K562 (cell line): ENCODE measurements around the gene ATIC. TPM values are rescaled to one million over a fixed set of nuclear protein-coding genes. Genes with fewer than 3 reads are reported as not detected.

Experiments used
- ATAC-seq: fragments of 200-7000 bp; cut with Tn5 transposase; 3 replicates; pipeline ENCODE4 v1.9.1; 2020; ENCODE audit warnings: moderate library complexity
- Bru-seq: library from RNA; stranded (reverse); fragments of 400-500 nt; gene quantifications from one replicate; lab custom pipeline; 2021; lab: Mats Ljungman, UMichigan
- BruChase-seq, 2 experiments: library from RNA; stranded (reverse); fragments of 400-500 nt; gene quantifications; one replicate each; lab custom pipeline; 2021; lab: Mats Ljungman, UMichigan
- BruUV-seq: library from RNA; stranded (reverse); fragments of 400-500 nt; replicated peaks from 2 replicates; lab custom pipeline; 2021; lab: Mats Ljungman, UMichigan
- CTCF ChIA-PET: fragments of 300-600 bp; formaldehyde crosslinking; extraction: SDS; loops from one replicate; lab custom pipeline; 2021; ENCODE audit warnings: low intra/inter-chr PET ratio; lab: Yijun Ruan, JAX
- POLR2A ChIA-PET: fragments of 300-600, 350-650 bp; sonication (Branson Sonifier 250); formaldehyde crosslinking; extraction: SDS; loops from one replicate; lab custom pipeline; 2021; ENCODE audit warnings: antibody characterized with exemption, inconsistent platforms; lab: Yijun Ruan, JAX
- DNase-seq, 4 experiments: peaks; one replicate each; pipeline versions ENCODE4 v3.0.0 to v3.0.0-alpha.2; 2011 to 2018; ENCODE audit warnings: low spot score in 3 of 4, mixed read lengths in 3 of 4; ENCODE audit errors: extremely low read depth in 1 of 4
- FAIRE-seq: peaks from 2 replicates; lab custom pipeline; 2011; peaks lifted over from hg19 to GRCh38; lab: Jason Lieb, UNC
- H2AFZ ChIP-seq: 2 replicates; pipeline ENCODE4 v1.6.0; 2011; ENCODE audit warnings: low read depth, low read length, control low read depth, inconsistent platforms
- H3K27ac ChIP-seq: fragments of 200-600 bp; 3 replicates; pipeline ENCODE4 v1.8.0; 2011; ENCODE audit warnings: low read depth, mild to moderate bottlenecking, control low read depth, inconsistent platforms, low read length, moderate library complexity, mixed read lengths; ENCODE audit errors: extremely low read depth
- H3K27me3 ChIP-seq, 2 experiments: fragments of 300-600 bp in 1 of 2; 2 replicates in 1 of 2; 3 replicates in 1 of 2; pipeline versions ENCODE4 v1.6.0 to v1.8.0; 2011; ENCODE audit warnings: inconsistent platforms in 2 of 2, low read length in 2 of 2, mild to moderate bottlenecking in 1 of 2, mixed read lengths in 1 of 2, moderate library complexity in 1 of 2; ENCODE audit not compliant: control insufficient read depth in 2 of 2, insufficient read depth in 2 of 2
- H3K36me3 ChIP-seq: fragments of 300-600 bp; 3 replicates; pipeline ENCODE4 v1.8.0; 2011; ENCODE audit warnings: mild to moderate bottlenecking, low read length, inconsistent platforms; ENCODE audit not compliant: control insufficient read depth, insufficient read depth
- H3K4me1 ChIP-seq, 2 experiments: fragments of 200-600 bp in 1 of 2; replicated peaks in 1 of 2; 2 replicates in 1 of 2; 3 replicates in 1 of 2; pipeline versions ENCODE4 v1.5.1 to v1.8.0; 2011; ENCODE audit warnings: inconsistent platforms in 2 of 2, low read length in 2 of 2, mild to moderate bottlenecking in 1 of 2, mixed read lengths in 1 of 2, moderate library complexity in 1 of 2; ENCODE audit not compliant: control insufficient read depth in 2 of 2, insufficient read depth in 2 of 2
- H3K4me2 ChIP-seq: 2 replicates; pipeline ENCODE4 v1.6.1; 2011; ENCODE audit warnings: low read length, control low read depth, inconsistent platforms, mixed read lengths; ENCODE audit not compliant: insufficient read depth
- H3K4me3 ChIP-seq: fragments of 200-600 bp; sonication (generic), shearing (Covaris generic); 2 replicates; pipeline ENCODE4 v1.5.1; 2016; ENCODE audit warnings: control low read depth, inconsistent platforms
- H3K79me2 ChIP-seq: fragments of 200-600 bp; 3 replicates; pipeline ENCODE4 v1.8.0; 2011; ENCODE audit warnings: low read length, inconsistent platforms; ENCODE audit not compliant: control insufficient read depth, insufficient read depth
- H3K9ac ChIP-seq, 2 experiments: 2 replicates each; pipeline versions ENCODE4 v1.6.0 to v1.6.1; 2011; ENCODE audit warnings: low read depth in 2 of 2, low read length in 2 of 2, control low read depth in 1 of 2, inconsistent platforms in 1 of 2, mild to moderate bottlenecking in 1 of 2, mixed read lengths in 1 of 2; ENCODE audit not compliant: insufficient read depth in 1 of 2
- H3K9me1 ChIP-seq: one replicate; pipeline ENCODE4 v1.6.0; 2011; ENCODE audit warnings: inconsistent platforms, mild to moderate bottlenecking, low read length, moderate library complexity; ENCODE audit not compliant: control insufficient read depth, insufficient read depth
- H3K9me3 ChIP-seq: replicated peaks from 2 replicates; pipeline ENCODE4 v1.5.1; 2011; ENCODE audit warnings: low read depth, low read length, inconsistent platforms; ENCODE audit not compliant: control insufficient read depth, insufficient read depth
- H4K20me1 ChIP-seq: replicated peaks from 2 replicates; pipeline ENCODE4 v1.6.1; 2011; ENCODE audit warnings: low read length, inconsistent platforms, mixed read lengths; ENCODE audit not compliant: control insufficient read depth, insufficient read depth
- ATF4 ChIP-seq: fragments of 450-650 bp; formaldehyde crosslinking; IDR thresholded peaks from 2 replicates; pipeline ENCODE4 v1.4.0; 2022; ENCODE audit warnings: mild to moderate bottlenecking, moderate library complexity
- CREB1 ChIP-seq, 2 experiments: sonication (generic) in 1 of 2; formaldehyde crosslinking in 1 of 2; IDR thresholded peaks; 2 replicates each; pipeline versions ENCODE4 v1.6.1 to v1.8.0; 2012 to 2022; ENCODE audit warnings: inconsistent platforms in 1 of 2, mild to moderate bottlenecking in 1 of 2, missing genetic modification reagents in 1 of 2, moderate library complexity in 1 of 2
- HSF4 ChIP-seq: fragments of 250-450 bp; sonication (Bioruptor Pico); IDR thresholded peaks from 2 replicates; pipeline ENCODE4 v2.1.2; 2022; ENCODE audit warnings: mild to moderate bottlenecking, moderate library complexity, borderline replicate concordance
- MYBL2 ChIP-seq, 2 experiments: fragments of 450-650 bp in 1 of 2; sonication (generic) in 1 of 2; formaldehyde crosslinking in 1 of 2; IDR thresholded peaks; 2 replicates each; pipeline versions ENCODE4 v1.6.1 to v1.8.1; 2017 to 2022; ENCODE audit warnings: borderline replicate concordance in 1 of 2, inconsistent platforms in 1 of 2, low read depth in 1 of 2, mild to moderate bottlenecking in 1 of 2, missing genetic modification reagents in 1 of 2, moderate library complexity in 1 of 2
- NCOA6 ChIP-seq: fragments of 450-650 bp; IDR thresholded peaks from 2 replicates; pipeline ENCODE4 v1.6.1; 2017; ENCODE audit warnings: mild to moderate bottlenecking
- RBFOX2 ChIP-seq: fragments of 200-400 bp; formaldehyde crosslinking; IDR thresholded peaks from 2 replicates; pipeline ENCODE4 v1.6.1; 2017; ENCODE audit warnings: low read depth, mild to moderate bottlenecking, low read length, moderate library complexity
- ZBTB1 ChIP-seq: sonication (generic); formaldehyde crosslinking; IDR thresholded peaks from 2 replicates; pipeline ENCODE4 v1.8.1; 2023; ENCODE audit warnings: missing genetic modification reagents, low read depth, mild to moderate bottlenecking, borderline replicate concordance
- WGBS: fragments of 100-300 bp; shearing (Covaris generic); methylation state at CpG from one replicate; pipeline ENCODE4 v1.1.6; 2016; ENCODE audit warnings: low coverage, mixed read lengths; ENCODE audit not compliant: insufficient coverage; ENCODE audit errors: missing lambda C conversion rate; 5-methylcytosine and 5-hydroxymethylcytosine counted together
- in situ Hi-C: fragments of 300-500 bp; cut with MboI; formaldehyde crosslinking; loops from 4 replicates; pipeline ENCODE4 v1.15.0; 2018; ENCODE audit warnings: inconsistent platforms, mixed read lengths
- intact Hi-C: fragments of 100-400 bp; cut with micrococcal nuclease; formaldehyde crosslinking; loops from 2 replicates; pipeline ENCODE4 v1.14.2; 2022
- long read RNA-seq, 3 experiments: library from polyadenylated mRNA in 2 of 3; library from RNA in 1 of 3; unstranded in 2 of 3; stranded (forward) in 1 of 3; transcript quantifications; one replicate each; pipeline ENCODE4 v2.0.0, GENCODE V29; 2019 to 2022
- polyA minus RNA-seq, 3 experiments: library from RNA; depleted of rRNA, polyadenylated mRNA; stranded (reverse); fragments of >200 nt; gene quantifications; 2 replicates each; pipeline ENCODE4 v1.2.3, GENCODE V29; 2011
- polyA plus RNA-seq, 8 experiments: library from polyadenylated mRNA; depleted of rRNA in 4 of 8; stranded (reverse) in 5 of 8; unstranded in 3 of 8; fragments of >200 nt; fragmentation: Nextera tagmentation in 2 of 8; fragmentation: Illumina TruSeq in 1 of 8; extraction: Ambion mirVana in 2 of 8; extraction: Trizol in 1 of 8; gene quantifications; 2 replicates each; pipeline versions ENCODE4 v1.2.1 to v1.2.3, GENCODE V29; 2011 to 2014; ENCODE audit warnings: inconsistent platforms in 1 of 8, missing spikeins in 1 of 8
- total RNA-seq, 7 experiments: library from RNA; depleted of rRNA in 6 of 7; stranded (reverse); fragments of >200 nt in 6 of 7; fragmentation: Illumina TruSeq in 2 of 7; extraction: Trizol in 2 of 7; gene quantifications; 2 replicates each; pipeline versions ENCODE4 v1.2.1 to v1.2.3, GENCODE V29; 2011 to 2021; ENCODE audit warnings: low replicate concordance in 1 of 7

ATIC gene
- 153 and 264 TPM in 2 replicates for total RNA-seq (2011; cell fraction: chromatin; rRNA removed; ENCODE audit: low replicate concordance)
- total RNA-seq (2011; cell fraction: nucleolus; rRNA removed): 74.7 and 102 TPM in 2 replicates
- total RNA-seq (2011; cell fraction: nucleoplasm; rRNA removed): 123 and 141 TPM in 2 replicates
- total RNA-seq (2014; rRNA removed) (61.6 and 71.6 TPM in 2 replicates), total RNA-seq (2014; rRNA removed; fragmentation: Illumina TruSeq; extraction: Trizol) (54.2 and 58.4 TPM in 2 replicates), total RNA-seq (2015; rRNA removed; fragmentation: Illumina TruSeq; extraction: Trizol) (45.6 and 53.5 TPM in 2 replicates), total RNA-seq (2021) (305 and 308 TPM in 2 replicates), polyA plus RNA-seq (2011; rRNA removed) (131 and 134 TPM in 2 replicates), polyA plus RNA-seq (2014; fragmentation: Illumina TruSeq; extraction: Trizol) (384 and 426 TPM in 2 replicates), polyA plus RNA-seq (2014; fragmentation: Nextera tagmentation; extraction: Ambion mirVana) (100 to 1,000 TPM; 304 to 480 TPM), polyA plus RNA-seq (2014; rRNA removed) (178 and 212 TPM in 2 replicates), polyA minus RNA-seq (2011; rRNA and poly(A)+ RNA removed) (285 and 362 TPM in 2 replicates), Bru-seq, nascent RNA (percentile 91 among the genes with signal in this experiment), BruChase-seq, experiment 1, labeled RNA remaining after a 2-hour chase (percentile 87 among the genes with signal in this experiment), BruChase-seq, experiment 2, labeled RNA remaining after a 6-hour chase (percentile 85 among the genes with signal in this experiment)
- polyA plus RNA-seq (2011; cell fraction: cytosol; rRNA removed): 79.2 and 99.4 TPM in 2 replicates
- 112 and 126 TPM in 2 replicates for polyA plus RNA-seq (2011; cell fraction: nucleus; rRNA removed)
- polyA plus RNA-seq (2012): 257 and 409 TPM in 2 replicates
- 147 and 208 TPM in 2 replicates for polyA minus RNA-seq (2011; cell fraction: cytosol; rRNA and poly(A)+ RNA removed)
- 47.4 and 65.0 TPM in 2 replicates for polyA minus RNA-seq (2011; cell fraction: nucleus; rRNA and poly(A)+ RNA removed)
- long read RNA-seq, experiment 1, transcript ATIC-201 (16 exons, 2,213 nt): major isoform, 413 of 803 reads
- long read RNA-seq, experiment 1, transcript ATIC-205 (15 exons, 2,275 nt): minor isoform, 47 of 803 reads
- long read RNA-seq, experiment 1, transcript ATIC-207 (16 exons, 2,187 nt): minor isoform, 13 of 803 reads
- long read RNA-seq, experiment 1, partial matches to known transcripts: 298 of 803 reads
- long read RNA-seq, experiment 1, other reads (novel, unspliced or antisense): 29 of 803 reads
- long read RNA-seq, experiment 2, transcript ATIC-205 (15 exons, 2,275 nt): minor isoform, 7 of 237 reads
- long read RNA-seq, experiment 2, transcript ATIC-201 (16 exons, 2,213 nt): major isoform, 141 of 237 reads
- long read RNA-seq, experiment 2, partial matches to known transcripts: 39 of 237 reads
- long read RNA-seq, experiment 2, other reads (novel, unspliced or antisense): 41 of 237 reads
- long read RNA-seq, experiment 3, transcript ATIC-205 (15 exons, 2,275 nt): minor isoform, 10 of 325 reads
- long read RNA-seq, experiment 3, transcript ATIC-201 (16 exons, 2,213 nt): major isoform, 253 of 325 reads
- long read RNA-seq, experiment 3, partial matches to known transcripts: 42 of 325 reads
- long read RNA-seq, experiment 3, other reads (novel, unspliced or antisense): 17 of 325 reads

GRCh38 chr2:215311625-215312396, at the start of gene ATIC:
TSS of gene ATIC (plus strand) at chr2:215312059. CDS start at chr2:215312143, 84 bp downstream.
- Histone ChIP-seq H3K4me3 (peak within 1 kb of the TSS; percentile 76), H4K20me1 (no peaks in the 10 kb centered on the region), H3K27me3 (no peaks in the 10 kb centered on the region), H3K27ac (peak within 1 kb of the TSS; percentile 96), H3K9ac (peak within 1 kb of the TSS; percentile 88 to 99), H3K9me1 (no peaks in the 10 kb centered on the region), H3K79me2 (peaks cover 66% of the 10 kb centered on the region), H3K4me1 (peaks cover 0 to 13% of the 10 kb centered on the region in 2 experiments; a peak in 4 of 5 replicates), H3K4me2 (peak within 1 kb of the TSS; percentile 82), H2AFZ (peak within 1 kb of the TSS; percentile 87), H3K9me3 (no peaks in the 10 kb centered on the region), H3K36me3 (peaks cover 38% of the 10 kb centered on the region)
- peak; percentile 75 for FAIRE-seq
- 0% methylated on average over 18 of the region's 64 CpGs for WGBS
- intact Hi-C loops: no loop called here
- ChIA-PET CTCF (no interaction called here), POLR2A (interaction anchor here (0.6 to 1.6 kb wide), 7 partner anchors 8 to 1849 kb away, joined by 3 to 8 read pairs (median 4); no protein-coding TSS in a partner anchor)
- peak; percentile 95 for ATAC-seq
- BruUV-seq: no TSS peak
- in situ Hi-C loops: no loop called here
- peak; percentile 79 to 94 (median 82) for DNase-seq
- TF ChIP-seq MYBL2 (IDR thresholded peaks at IDR 0.05; ENCODE audit: low read depth) (no peak), MYBL2 (CRISPR knock-in tag; IDR thresholded peaks at IDR 0.05; ENCODE audit: borderline replicate concordance) (no peak), ZBTB1 (CRISPR knock-in tag) (no peak), CREB1 (IDR thresholded peaks at IDR 0.05) (0 out of 2 replicates have a peak, but pooled peaks have one; percentile 21), CREB1 (CRISPR knock-in tag; IDR thresholded peaks at IDR 0.05) (no peak), RBFOX2 (peak; percentile 96), ATF4 (no peak), NCOA6 (no peak), HSF4 (CRISPR knock-in tag) (no peak)
